ENCODE data around the gene PRKAB1.

- TF ChIP-seq, protein P1, sequence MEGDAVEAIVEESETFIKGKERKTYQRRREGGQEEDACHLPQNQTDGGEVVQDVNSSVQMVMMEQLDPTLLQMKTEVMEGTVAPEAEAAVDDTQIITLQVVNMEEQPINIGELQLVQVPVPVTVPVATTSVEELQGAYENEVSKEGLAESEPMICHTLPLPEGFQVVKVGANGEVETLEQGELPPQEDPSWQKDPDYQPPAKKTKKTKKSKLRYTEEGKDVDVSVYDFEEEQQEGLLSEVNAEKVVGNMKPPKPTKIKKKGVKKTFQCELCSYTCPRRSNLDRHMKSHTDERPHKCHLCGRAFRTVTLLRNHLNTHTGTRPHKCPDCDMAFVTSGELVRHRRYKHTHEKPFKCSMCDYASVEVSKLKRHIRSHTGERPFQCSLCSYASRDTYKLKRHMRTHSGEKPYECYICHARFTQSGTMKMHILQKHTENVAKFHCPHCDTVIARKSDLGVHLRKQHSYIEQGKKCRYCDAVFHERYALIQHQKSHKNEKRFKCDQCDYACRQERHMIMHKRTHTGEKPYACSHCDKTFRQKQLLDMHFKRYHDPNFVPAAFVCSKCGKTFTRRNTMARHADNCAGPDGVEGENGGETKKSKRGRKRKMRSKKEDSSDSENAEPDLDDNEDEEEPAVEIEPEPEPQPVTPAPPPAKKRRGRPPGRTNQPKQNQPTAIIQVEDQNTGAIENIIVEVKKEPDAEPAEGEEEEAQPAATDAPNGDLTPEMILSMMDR (conservative IDR thresholded peaks at IDR 0.05; ENCODE audit: low read depth, low read length) = no peak
- TF ChIP-seq EZH2 (IDR thresholded peaks at IDR 0.05; ENCODE audit: low read length, unreplicated experiment) = no peak
These were observed 36.3 kb downstream of the PRKAB1 start for GRCh38 chr12:119704065-119704747.

All from PC-3 (cell line).